CD4-positive, alpha-beta T cell treated with Interferon alpha-2 for 1 hour (primary cell): ENCODE results near the gene IGF2BP2.

Experiments used
- DNase-seq, 2 donors: peaks; one replicate each; pipeline ENCODE4 v3.0.0-alpha.2; 2020 to 2022

IGF2BP2 gene

DNA sequence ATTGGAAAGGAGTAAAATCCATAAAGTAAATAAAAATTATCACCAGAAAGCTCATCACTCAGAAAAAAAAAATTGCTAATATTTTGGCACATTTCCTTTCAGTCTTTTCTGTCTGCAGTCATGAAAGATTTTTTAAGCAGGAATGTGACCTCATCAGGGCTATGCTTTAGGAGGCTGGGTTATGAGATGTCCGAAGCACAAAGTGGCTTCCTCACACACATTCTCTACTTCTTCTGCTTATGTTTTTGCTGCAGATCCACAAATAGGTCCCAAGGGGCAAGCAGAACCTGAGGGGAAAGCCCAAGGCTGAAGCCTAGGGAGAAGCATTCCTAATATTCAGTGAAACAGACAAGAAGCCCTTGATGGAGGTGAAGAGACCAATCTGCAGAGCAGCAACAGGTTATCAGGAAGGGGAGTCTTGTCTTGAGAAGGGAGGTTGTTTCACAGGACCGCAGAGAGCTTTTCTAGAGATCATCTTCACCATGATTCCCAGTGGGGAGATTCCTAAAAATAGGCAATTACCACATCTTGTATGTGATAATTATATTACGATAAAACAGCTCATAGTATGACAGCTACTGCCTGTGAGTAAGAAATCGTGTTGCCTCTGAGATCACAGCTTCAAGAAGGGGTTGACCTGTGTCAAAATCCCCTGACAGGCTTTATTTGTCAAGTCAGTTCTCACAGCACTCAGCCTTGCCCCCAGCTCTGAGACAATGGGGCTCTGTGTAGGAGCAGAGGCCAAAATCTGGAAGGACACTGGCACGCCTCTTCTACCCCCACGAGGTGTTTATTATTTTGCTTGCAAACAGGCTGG lies 60.5 kb downstream of the IGF2BP2 start:
- no peak for DNase-seq

DNA sequence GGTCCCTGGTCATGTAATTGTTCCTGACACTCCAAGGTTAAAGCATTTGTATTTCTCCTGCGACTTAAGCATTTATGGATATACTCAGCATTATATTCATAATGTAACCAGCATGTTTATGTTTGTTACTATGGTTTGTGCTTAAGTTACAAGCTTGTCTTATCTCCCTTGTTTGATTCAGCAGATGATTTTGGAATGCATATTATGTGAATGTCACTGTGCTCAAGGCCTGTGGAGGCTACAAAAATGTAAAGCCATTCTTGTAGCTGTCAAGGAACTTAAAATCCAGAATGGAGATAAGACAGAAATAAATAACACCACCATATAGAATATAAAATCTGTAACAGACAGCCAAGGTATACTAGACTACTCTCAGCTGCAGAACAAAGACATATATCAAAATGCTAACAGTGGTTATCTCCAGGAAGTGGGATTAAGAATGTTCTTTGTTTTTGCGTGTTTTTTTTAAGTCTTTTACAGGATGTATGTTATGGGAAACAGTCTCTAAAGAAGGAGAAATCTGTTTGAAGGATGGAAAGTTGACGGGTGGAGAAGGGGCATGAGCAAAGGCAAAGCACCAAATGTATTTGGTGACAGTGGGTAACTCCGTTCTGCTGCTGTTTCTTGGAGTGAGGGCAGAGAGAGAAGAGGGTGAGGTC lies 61.4 kb downstream of the IGF2BP2 start:
- no peak for DNase-seq

DNA sequence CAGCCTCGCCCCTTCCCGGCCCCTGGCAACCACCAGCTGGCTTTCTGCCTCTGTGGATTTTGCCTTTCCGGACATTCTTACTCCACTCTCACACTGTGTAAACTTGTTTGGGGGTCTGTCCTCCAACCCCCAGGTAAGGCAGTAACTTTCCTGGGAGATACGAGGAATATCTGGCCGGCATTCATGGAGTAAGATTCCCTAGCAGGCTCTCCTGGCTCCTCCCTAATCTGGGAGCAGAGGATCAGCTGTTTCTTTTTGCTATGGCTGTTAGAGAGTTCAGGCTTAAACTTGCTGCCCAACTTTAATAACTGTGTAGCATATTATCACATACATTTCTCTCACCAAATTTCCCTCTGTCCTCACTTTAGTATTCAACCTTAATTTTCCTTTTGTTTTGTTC lies 64.3 kb downstream of the IGF2BP2 start:
- no peak for DNase-seq

DNA sequence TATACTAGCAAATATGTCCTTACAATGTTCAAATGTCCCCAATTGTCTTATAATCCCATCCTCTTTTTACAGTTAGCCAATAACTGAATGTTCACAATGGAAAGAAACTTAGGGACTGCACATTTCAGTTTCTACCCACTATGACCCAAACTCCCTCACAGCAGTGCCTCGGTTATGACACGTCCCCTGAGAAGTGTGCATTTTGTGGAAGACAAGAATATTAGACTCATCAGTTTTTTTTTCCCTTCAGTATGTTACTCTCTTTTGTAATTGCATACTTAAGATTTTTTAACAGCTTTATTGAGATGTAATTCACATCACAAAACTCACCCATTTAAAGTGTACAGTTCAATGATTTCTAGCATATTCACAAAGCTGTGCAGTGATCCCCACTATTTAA lies 64.8 kb downstream of the IGF2BP2 start:
- DNase-seq: no peak

DNA sequence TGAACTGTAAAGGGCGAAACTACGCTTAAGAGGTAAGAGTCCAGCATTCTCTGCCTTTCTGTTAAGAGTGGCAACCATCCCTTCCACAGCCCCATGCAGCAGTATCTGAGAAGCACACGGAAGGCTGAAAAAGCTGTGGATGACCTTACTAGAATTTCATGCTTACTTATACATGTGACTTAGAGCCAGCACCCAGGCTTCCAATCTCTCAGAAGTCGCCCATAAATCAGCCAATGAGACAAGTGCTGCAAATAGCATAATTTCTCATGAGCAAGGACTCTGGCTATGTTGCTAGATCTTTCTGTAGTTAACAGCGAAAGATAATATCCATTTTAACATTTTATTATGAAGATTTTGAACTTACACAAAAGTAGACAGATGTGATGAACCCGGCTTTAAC lies 65.3 kb downstream of the IGF2BP2 start:
- DNase-seq: no peak

DNA sequence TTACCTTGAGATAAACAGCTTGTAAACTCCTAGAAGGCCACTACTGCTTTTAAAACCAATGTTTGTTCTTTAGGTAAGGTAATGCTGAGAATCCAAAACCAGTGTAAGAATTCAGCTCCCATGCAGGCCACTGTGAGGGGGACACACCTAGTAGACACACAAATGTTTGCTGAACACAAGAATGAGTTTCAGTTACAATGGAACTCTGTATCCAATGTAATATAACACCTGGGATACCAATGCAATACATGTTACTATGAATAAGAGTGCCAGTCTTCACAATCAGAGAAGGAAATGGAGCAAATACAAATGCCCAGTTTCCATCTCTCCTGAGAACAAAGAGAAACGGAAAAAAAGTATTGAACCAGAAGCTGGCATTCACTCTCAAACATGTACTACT lies 65.9 kb downstream of the IGF2BP2 start:
- DNase-seq: no peak

DNA sequence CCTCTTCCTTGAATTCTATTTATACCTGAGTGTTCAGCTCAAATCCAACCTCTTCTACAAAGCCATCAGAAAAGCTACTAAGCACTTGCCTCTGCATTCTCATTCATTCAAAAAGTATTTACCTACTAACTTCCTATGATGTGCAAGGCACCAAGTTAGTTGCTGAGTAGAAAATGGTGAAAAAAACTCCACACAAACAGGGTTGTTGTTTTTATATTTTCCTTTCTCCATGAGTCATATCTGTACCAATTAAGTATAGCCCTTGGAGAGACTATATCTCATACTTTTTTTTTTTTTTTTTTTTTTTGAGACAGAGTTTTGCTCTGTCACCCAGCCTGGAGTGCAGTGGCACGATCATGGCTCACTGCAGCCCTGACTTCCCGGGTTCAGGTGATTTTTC lies 67.7 kb downstream of the IGF2BP2 start:
- DNase-seq: no peak

DNA sequence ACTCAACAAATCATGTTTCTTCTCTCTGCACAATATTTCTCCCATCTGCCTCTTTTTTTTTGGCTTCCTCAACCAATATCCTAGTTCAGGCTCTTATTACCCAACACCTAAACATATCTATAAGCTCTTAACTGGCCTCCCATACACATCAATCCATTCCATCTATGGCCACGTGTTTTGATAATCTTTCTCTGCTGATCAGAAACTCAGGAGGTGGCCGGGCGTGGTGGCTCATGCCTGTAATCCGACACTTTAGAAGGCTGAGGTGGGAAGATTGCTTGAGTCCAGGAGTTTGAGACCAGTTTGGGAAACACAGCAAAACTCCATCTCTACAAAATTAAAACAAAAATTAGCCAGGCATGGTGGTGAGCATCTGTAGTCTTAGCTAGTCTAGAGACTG lies 68.4 kb downstream of the IGF2BP2 start:
- DNase-seq: no peak

DNA sequence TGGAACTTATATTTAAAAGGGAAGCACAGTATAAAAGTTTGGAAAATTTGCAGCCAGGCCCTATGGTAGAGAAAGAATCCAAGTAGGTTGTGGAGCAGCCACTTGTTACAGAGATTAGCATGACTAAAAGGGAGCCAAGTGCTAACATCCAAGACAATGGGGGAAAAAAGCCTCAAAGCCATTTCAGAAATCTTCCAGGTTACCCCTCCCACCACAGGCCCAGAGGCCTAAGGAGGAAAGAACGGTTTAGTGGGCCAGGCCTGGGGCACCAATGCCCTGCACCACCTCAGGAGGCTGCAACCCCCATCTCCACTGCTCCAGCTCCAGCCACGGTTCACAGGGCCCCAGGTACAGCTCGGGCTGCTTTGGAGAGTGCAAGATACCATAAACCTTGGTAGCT lies 69.9 kb downstream of the IGF2BP2 start:
- DNase-seq: no peak

DNA sequence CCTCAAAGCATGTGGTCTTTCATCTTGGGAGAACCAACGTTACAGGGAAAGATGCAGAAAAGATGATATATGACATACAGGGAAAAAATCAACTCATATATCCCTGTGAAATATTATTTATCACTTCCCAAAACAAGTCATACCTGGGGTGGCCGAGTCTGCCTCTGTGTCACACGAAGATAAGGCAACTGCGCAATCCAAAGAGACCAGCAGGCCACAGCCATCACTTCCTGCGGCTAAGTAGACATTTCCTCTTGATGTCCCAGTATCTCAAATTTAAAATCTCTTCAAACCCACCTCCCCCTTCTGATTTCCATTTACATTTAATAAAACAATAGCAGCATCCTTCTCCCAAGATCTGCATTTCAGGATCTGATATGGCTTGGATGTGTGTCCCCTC lies 71.5 kb downstream of the IGF2BP2 start:
- no peak for DNase-seq

DNA sequence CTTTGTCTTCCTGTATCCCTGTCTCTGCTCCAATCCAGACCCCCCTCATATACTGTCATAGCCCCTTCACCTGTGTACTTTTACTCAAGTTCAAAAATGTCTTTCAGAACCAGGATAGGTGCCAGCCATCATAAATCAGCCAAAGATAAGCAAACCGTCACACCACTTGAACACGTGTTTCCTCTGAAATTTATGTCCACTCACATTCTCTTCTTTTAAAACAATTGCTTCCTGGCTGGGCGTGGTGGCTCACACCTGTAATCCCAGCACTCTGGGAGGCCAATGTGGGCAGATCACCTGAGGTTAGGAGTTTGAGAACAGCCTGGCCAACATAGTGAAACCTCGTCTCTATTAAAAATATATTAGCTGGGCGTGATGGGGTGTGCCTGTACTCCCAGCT lies 74.1 kb downstream of the IGF2BP2 start:
- DNase-seq: no peak

DNA sequence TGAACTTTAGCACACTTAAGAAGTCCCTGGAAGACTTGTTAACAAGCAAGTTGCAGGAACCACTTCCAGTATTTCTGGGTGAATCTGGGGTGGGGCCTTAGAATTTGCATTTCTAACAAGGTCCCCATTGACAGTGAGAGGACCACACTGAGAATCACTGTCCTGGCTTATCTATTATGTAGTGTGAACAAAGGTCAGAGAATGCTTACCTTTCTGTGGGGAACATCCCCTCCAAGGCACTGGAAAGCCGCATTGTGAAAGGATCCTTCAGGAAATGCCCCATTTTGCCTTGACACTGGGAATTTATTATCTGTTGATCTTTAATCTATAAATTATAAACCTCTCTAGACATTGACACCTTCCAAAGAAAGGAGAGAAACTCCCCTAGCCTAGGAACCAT lies 74.8 kb downstream of the IGF2BP2 start:
- no peak for DNase-seq

DNA sequence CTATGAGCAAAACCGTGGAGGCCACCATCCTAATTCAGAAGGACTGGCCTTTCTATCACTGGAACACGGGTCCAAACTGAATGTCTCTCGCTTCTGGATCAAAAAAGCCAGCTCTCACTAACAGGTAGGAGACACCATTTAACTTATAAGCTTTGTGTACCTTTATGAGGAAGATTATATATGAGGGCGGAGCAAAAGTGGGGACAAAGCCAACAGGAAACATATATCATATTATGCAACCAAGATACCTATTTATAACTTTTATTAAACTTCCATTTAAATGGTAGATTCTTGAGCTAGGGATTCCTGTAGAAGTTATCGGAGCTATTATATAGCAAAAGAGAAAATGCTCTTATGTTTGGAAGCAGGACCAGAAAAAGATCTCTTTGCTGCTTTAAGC lies 78.4 kb downstream of the IGF2BP2 start:
- no peak for DNase-seq

DNA sequence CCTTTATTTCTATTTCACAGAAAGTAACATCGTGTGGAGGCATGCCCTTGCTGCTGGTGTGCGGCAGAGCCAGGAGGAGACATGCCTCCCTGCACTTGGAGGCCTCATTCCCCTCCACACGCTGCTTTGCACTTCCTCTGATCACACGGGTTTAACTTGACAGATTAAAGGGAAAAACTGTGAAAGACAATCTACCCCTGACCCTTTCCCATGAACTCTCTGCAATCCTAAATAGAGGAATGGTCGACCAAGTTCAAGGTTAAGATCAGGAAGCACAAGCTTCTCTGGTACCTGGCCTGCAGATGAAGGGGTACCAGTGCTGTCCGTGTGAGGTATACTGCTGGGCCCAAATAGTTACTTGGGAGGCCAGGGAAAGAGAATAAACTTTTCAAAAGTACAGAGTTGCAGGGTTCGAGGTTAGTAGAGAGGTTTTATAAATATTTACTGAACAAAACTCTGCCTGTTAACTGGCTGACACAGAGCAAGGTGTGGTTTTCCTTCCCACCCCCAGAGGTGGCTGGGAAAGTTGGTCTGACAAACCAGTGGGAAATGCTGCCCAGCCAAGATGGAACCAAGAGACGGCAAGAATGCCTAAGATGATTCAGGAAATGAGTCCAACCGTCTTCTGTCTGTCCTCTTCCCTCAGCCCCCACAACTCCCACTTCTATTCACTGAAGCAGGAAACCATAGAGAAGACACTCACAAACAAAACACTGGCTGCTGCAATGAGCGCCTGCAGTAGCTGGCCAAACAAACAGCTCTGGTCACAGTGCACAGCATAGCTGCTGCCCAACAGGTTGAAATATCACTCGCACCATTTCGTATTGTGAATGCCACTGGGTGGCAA lies 79.6 kb downstream of the IGF2BP2 start:
- no peak for DNase-seq

DNA sequence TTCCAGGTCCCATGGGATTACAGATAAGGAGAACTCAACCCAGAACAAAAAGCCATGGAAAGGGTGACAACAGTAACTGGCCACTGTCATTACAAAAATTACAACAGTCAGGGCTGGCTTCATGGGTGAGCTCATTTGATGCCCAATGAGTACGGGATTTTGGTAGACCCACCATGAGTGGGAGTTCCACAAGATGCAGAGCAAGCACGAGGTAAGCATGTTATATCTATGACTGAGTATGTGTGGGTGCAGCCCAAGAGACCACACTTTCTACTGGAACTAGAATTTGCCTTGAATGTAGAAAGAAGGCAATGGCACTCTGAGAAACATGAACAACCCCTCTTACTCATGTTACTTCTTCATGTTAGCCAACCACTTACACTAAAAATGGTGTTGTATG lies 83.3 kb downstream of the IGF2BP2 start:
- no peak for DNase-seq

DNA sequence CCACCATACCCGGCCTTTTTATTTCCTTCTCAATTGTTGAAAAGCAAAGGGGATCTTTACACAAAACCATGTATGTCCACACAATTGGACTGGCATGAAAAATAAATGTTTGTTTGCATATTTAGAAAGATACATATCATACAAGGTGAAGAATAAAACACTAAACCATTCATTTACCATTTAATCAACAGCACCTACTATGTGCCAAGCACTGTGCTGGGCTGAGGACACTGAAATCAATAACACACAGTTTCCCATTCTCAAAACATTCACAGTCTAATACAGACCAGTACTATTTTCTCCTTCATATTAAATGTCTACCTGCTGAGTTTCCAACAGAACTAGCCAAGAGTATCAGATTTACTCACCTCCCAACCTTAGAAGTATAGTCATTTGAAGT lies 84.7 kb downstream of the IGF2BP2 start:
- DNase-seq: no peak

DNA sequence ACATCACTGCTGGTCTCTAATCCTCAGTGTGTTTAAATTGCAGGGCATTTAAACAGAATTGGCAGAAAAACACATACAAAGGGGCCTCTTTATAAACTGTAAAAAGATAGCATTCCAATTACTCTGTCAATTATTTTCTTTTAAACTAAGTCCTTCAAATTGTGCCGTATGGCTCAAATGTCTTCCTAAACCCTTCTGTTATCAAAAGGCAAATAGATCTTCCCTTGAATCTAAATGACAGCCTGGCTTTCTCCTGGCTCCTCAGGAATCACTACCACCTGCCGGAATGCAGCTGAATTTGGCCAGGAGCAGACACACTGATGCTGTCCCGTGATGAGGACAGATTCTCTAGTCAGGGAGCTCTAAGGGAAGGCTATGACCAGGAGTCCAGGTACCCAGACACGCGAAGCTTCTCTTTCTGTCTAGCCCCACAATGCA lies 85.6 kb downstream of the IGF2BP2 start:
- DNase-seq: no peak

DNA sequence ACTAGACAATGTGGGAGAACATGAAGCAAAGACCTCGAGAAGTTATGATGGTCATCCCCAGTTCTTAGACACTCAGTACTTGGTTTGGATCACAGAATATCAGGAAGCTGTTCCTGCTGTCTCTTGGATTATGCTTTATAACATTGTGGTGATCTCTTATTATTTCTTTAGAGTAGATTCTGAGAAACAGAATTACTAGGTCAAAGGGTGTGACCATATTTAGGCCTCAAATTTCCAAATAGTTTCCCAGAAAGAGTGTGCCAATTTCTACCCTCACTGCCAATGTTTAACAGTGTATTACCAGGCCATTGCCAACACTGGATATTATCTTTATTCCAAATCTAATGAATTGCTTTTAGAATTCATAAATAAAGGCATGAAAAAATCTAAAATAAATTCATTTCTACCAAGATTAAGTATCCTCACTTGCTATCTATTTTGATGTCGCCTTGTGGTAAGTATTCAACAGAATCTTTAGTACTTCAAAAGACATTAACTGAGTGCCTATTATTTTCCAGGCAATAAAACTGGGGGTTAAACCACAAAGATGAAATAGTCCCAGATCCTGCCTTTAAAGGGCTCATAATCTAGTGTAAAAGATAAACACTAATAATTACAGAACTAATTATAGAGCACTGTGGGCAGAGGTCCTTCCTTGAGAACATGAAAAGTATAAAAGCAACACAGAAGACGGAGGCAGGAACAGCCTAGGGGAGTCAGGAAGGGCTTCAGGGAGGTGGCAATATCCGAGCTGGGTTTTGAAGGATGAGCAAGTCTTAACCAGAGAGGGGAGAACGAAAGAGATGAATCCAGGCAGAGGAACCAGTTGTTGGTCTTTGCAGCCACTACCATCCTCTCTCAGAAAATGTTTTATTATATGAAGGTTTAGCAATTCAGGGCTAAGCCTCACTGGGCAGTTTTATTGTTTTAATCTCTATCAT lies 86.8 kb downstream of the IGF2BP2 start:
- no peak for DNase-seq

DNA sequence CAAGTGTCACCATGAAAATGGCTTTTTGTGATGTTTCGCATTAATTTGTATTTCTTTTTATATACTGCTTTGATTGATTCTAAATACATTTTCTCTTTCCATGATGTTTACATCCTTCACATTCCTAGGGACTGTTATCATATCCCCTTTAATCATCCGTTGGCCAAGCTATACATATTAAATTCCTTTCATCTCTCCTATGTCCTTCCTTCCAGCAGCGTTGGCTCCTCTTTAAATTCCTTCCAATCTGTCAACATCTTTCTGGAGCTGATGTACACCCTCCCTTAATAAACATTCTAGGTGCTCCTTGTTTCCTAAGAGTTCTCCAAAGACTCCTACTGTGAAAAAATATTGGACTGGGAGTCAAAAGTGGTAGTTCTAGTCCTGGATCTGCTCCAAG lies 87.8 kb downstream of the IGF2BP2 start:
- DNase-seq: no peak

DNA sequence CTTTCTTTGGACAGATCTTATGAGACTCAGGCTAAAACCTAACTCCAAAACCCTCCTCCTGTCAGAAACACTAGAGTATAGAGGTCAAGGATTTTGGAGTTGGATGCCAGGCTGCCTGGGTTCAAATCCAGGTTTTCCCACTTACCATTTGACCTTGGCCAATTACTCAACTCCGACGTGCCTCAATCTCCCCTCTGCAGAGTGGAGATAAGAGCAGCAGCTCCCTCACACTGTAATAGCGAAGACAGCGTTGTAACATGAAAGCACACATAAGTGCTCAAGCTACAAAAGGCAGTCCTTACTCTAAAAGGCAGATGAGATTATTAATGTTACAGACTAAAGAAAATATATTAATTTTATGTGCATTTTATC lies 90.1 kb downstream of the IGF2BP2 start:
- DNase-seq: no peak

DNA sequence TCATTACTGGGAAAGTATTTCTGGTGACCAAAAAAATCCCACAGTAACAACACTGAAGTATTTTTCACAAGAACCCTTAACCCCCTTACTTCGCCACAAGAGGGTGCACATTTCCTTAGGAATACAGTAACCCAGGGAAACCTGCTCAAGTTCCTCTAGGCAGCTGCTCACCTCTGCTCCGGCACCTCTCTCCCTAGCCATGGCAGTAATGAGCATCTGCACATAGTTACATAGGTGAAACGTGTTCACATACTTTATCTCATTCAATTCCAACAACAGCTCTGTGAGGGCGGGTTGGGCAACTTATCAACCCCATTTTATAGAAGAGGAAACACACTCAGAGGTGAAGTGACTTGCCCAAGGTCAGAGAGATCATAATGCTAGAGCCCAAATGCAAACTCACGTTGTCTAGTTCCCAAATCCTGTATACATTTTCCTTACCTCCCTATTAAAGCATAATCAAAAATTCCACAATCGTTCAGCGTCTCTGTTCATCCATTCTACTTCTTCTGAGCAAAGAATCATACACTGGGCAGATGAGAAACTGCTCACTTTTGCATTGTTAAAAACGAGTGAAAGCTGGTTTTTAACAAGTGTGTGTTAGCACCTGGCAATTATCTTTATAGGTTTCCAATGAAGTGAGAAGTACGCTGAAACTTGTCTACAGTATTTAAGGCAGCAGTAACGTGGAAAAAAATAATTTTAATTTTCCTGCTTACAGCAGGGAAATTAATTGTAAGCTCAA lies 90.7 kb downstream of the IGF2BP2 start:
- DNase-seq: peak in 1 of 2 donors; percentile 4

DNA sequence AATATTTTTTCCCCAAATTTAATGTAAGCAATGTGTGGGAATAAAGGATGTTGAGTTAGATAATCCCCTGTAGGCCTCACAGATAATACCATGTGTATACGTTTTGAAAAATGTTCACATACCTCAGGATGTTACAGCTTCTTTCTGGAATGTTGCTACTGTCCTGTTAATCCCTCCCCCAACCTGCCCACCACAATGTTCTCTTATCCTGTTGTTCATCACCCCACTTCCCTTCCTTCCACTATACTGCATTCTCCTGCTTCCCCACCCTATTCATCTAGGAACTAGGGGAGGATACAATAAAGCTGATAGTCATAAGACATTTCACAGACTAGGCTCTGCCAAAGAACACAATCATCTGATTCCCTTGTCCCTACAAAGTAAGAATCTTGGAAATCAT lies 92.1 kb downstream of the IGF2BP2 start:
- no peak for DNase-seq
